ENCODE results near the gene HPN.

DNA sequence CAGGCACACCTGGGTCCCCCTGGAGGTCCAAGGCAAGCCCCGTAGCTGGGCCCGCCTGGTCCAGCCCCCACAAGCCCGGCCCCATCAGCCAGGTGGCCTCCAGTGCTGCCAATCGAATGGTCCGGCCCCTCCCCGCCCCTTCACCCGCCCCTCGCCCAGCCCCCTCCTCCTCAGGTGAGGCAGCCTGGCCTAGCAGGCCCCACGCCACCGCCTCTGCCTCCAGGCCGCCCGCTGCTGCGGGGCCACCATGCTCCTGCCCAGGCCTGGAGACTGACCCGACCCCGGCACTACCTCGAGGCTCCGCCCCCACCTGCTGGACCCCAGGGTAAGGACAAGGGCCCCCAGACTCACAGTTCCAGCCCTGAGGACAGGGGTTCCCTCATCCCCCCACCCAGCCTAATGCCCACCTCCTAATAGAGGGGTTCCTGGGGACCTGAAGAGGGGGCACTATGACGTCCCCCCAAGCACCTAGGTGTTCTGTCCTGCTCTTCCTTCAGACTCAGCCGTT lies at the start of gene HPN:
- TF ChIP-seq, protein P1, sequence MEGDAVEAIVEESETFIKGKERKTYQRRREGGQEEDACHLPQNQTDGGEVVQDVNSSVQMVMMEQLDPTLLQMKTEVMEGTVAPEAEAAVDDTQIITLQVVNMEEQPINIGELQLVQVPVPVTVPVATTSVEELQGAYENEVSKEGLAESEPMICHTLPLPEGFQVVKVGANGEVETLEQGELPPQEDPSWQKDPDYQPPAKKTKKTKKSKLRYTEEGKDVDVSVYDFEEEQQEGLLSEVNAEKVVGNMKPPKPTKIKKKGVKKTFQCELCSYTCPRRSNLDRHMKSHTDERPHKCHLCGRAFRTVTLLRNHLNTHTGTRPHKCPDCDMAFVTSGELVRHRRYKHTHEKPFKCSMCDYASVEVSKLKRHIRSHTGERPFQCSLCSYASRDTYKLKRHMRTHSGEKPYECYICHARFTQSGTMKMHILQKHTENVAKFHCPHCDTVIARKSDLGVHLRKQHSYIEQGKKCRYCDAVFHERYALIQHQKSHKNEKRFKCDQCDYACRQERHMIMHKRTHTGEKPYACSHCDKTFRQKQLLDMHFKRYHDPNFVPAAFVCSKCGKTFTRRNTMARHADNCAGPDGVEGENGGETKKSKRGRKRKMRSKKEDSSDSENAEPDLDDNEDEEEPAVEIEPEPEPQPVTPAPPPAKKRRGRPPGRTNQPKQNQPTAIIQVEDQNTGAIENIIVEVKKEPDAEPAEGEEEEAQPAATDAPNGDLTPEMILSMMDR (IDR thresholded peaks at IDR 0.05): no peak
- no peak for TF ChIP-seq EZH2 (IDR thresholded peaks at IDR 0.05)
- no peak for TF ChIP-seq EZH2phosphoT487 (IDR thresholded peaks at IDR 0.05)

All from neural progenitor cell (in vitro differentiated cells).